ENCODE measurements around the gene SLC30A9. TPM values are rescaled to one million over a fixed set of nuclear protein-coding genes. Genes with fewer than 3 reads are reported as not detected.

Gene SLC30A9
- polyA plus RNA-seq, 1 donor (not counting 4 experiments of a cell fraction or from before 2014, with no cell fraction given) = 53.0 TPM

- Histone ChIP-seq H3K9me1 (ENCODE audit: control insufficient read depth, extremely low read depth, insufficient read depth, low read length) (no peaks in the 10 kb centered on the region), H3K79me2 (ENCODE audit: control insufficient read depth, insufficient read depth, low read length) (no peaks in the 10 kb centered on the region), H3K4me1 (ENCODE audit: control insufficient read depth, extremely low read depth, insufficient read depth, low read length) (no peaks in the 10 kb centered on the region), H3K27ac (ENCODE audit: control insufficient read depth, insufficient read depth, low read length) (no peak overlapping the region), H3K9ac (ENCODE audit: control insufficient read depth, extremely low read depth, insufficient read depth, low read length) (no peak overlapping the region), H3K9me3 (ENCODE audit: control insufficient read depth, low read depth, low read length) (no peaks in the 10 kb centered on the region), H3K36me3 (ENCODE audit: control insufficient read depth in 2 of 2, extremely low read depth in 1 of 2, insufficient read depth in 2 of 2, low read length in 2 of 2) (peaks cover 1 to 12% of the 10 kb centered on the region in 2 experiments), H3K27me3 (ENCODE audit: control insufficient read depth, extremely low read depth, insufficient read depth, low read length) (no peaks in the 10 kb centered on the region), H3K4me3 (ENCODE audit: control insufficient read depth in 2 of 3, extremely low read depth in 1 of 3, insufficient read depth in 2 of 3, low read depth in 1 of 3, low read length in 3 of 3) (no peak overlapping the region), H4K20me1 (ENCODE audit: control insufficient read depth, extremely low read depth, insufficient read depth, low read length) (no peaks in the 10 kb centered on the region), H3K4me2 (ENCODE audit: control insufficient read depth, extremely low read depth, insufficient read depth, low read depth, low read length) (no peak overlapping the region), H2AFZ (ENCODE audit: control insufficient read depth, low read length) (no peak overlapping the region)
- no peak for FAIRE-seq
- TF ChIP-seq CTCF (optimal IDR thresholded peaks at IDR 0.05 in 1 of 3, IDR thresholded peaks at IDR 0.05 in 1 of 3, conservative IDR thresholded peaks at IDR 0.05 in 1 of 3; ENCODE audit: extremely low read depth in 1 of 3, insufficient read depth in 2 of 3, low read length in 3 of 3) (no peak), EZH2 (IDR thresholded peaks at IDR 0.05; ENCODE audit: low read length) (no peak)
- dilution Hi-C loops (cut with MboI; ENCODE audit: extremely low pct_ligation_motif_present, low sequenced_read_pairs) = no loop called here
- no peak for DNase-seq (ENCODE audit: low read depth, low spot score)
Observed at GRCh38 chr4:42088386-42088785, 98.1 kb downstream of the SLC30A9 start.

GRCh38 chr4:42101446-42101975 is 111.2 kb downstream of the SLC30A9 start:
- Histone ChIP-seq H3K27me3 (ENCODE audit: control insufficient read depth, extremely low read depth, insufficient read depth, low read length) (no peaks in the 10 kb centered on the region), H3K9me1 (ENCODE audit: control insufficient read depth, extremely low read depth, insufficient read depth, low read length) (no peaks in the 10 kb centered on the region), H4K20me1 (ENCODE audit: control insufficient read depth, extremely low read depth, insufficient read depth, low read length) (no peaks in the 10 kb centered on the region), H3K4me3 (ENCODE audit: control insufficient read depth in 2 of 3, extremely low read depth in 1 of 3, insufficient read depth in 2 of 3, low read depth in 1 of 3, low read length in 3 of 3) (no peak overlapping the region), H3K9me3 (ENCODE audit: control insufficient read depth, low read depth, low read length) (no peaks in the 10 kb centered on the region), H3K4me1 (ENCODE audit: control insufficient read depth, extremely low read depth, insufficient read depth, low read length) (peaks cover 9% of the 10 kb centered on the region), H3K27ac (ENCODE audit: control insufficient read depth, insufficient read depth, low read length) (no peak overlapping the region), H2AFZ (ENCODE audit: control insufficient read depth, low read length) (no peak overlapping the region), H3K36me3 (ENCODE audit: control insufficient read depth in 2 of 2, extremely low read depth in 1 of 2, insufficient read depth in 2 of 2, low read length in 2 of 2) (no peaks in the 10 kb centered on the region), H3K9ac (ENCODE audit: control insufficient read depth, extremely low read depth, insufficient read depth, low read length) (no peak overlapping the region), H3K79me2 (ENCODE audit: control insufficient read depth, insufficient read depth, low read length) (no peaks in the 10 kb centered on the region), H3K4me2 (ENCODE audit: control insufficient read depth, extremely low read depth, insufficient read depth, low read depth, low read length) (no peak overlapping the region)
- DNase-seq (ENCODE audit: low read depth, low spot score) = peak; percentile 45
- dilution Hi-C loops (cut with MboI; ENCODE audit: extremely low pct_ligation_motif_present, low sequenced_read_pairs) = no loop called here
- peak; percentile 98 for FAIRE-seq
- TF ChIP-seq EZH2 (IDR thresholded peaks at IDR 0.05; ENCODE audit: low read length) (no peak), CTCF (optimal IDR thresholded peaks at IDR 0.05 in 1 of 3, IDR thresholded peaks at IDR 0.05 in 1 of 3, conservative IDR thresholded peaks at IDR 0.05 in 1 of 3; ENCODE audit: extremely low read depth in 1 of 3, insufficient read depth in 2 of 3, low read length in 3 of 3) (no peak)

Measured in keratinocyte (primary cell).